CD4-positive, alpha-beta memory T cell (primary cell): ENCODE results near the gene NPAS2. TPM values are rescaled to one million over a fixed set of nuclear protein-coding genes. Genes with fewer than 3 reads are reported as not detected.
A peak's percentile ranks its signal among the peaks of the same experiment; 100 is the strongest.

Source experiments
- CTCF ChIA-PET: fragments of 350-600 bp; sonication (Branson Sonifier 250); formaldehyde crosslinking; loops from one replicate; lab custom pipeline; 2021; ENCODE audit warnings: inconsistent platforms; ENCODE audit not compliant: partially characterized antibody; lab: Charles Lee
- POLR2A ChIA-PET: fragments of 350-600 bp; sonication (Branson Sonifier 250); formaldehyde crosslinking; loops from one replicate; lab custom pipeline; 2021; ENCODE audit not compliant: partially characterized antibody; lab: Charles Lee
- DNase-seq, 5 donors: peaks; one replicate each; pipeline versions ENCODE4 v3.0.0 to v3.0.0-alpha.2; 2020 to 2022; ENCODE audit warnings: mixed read lengths in 1 of 5
- H3K27ac ChIP-seq: one replicate; pipeline ENCODE4 v1.7.0; 2013; ENCODE audit warnings: low read depth, low read length
- H3K27me3 ChIP-seq: 2 replicates; pipeline ENCODE4 v1.7.0; 2013; ENCODE audit warnings: mild to moderate bottlenecking, low read length, moderate library complexity; ENCODE audit not compliant: insufficient read depth
- H3K36me3 ChIP-seq: 2 replicates; pipeline ENCODE4 v1.7.0; 2013; ENCODE audit warnings: mild to moderate bottlenecking, low read length, moderate library complexity; ENCODE audit not compliant: insufficient read depth
- H3K4me1 ChIP-seq: 2 replicates; pipeline ENCODE4 v1.7.0; 2013; ENCODE audit warnings: mild to moderate bottlenecking, low read length, moderate library complexity; ENCODE audit not compliant: insufficient read depth
- H3K4me3 ChIP-seq, 2 donors: one replicate each; pipeline ENCODE4 v1.7.0; 2013; ENCODE audit warnings: low read length in 2 of 2, mild to moderate bottlenecking in 1 of 2
- H3K9me3 ChIP-seq, 2 donors: one replicate each; pipeline ENCODE4 v1.7.0; 2013; ENCODE audit warnings: low read length in 2 of 2, control low read depth in 1 of 2; ENCODE audit not compliant: control insufficient read depth in 1 of 2
- H3K27ac Mint-ChIP-seq, 7 donors: one replicate each; pipeline ENCODE4 v1.8.0; 2020 to 2021; ENCODE audit warnings: mixed read lengths in 7 of 7, mild to moderate bottlenecking in 6 of 7, inconsistent platforms in 3 of 7, moderate library complexity in 3 of 7
- H3K27me3 Mint-ChIP-seq, 2 donors: one replicate each; pipeline ENCODE4 v1.8.0; 2020 to 2021; ENCODE audit warnings: mixed read lengths in 2 of 2
- H3K36me3 Mint-ChIP-seq, 2 donors: one replicate each; pipeline ENCODE4 v1.8.0; 2020 to 2021; ENCODE audit warnings: mixed read lengths in 2 of 2, inconsistent platforms in 1 of 2, mild to moderate bottlenecking in 1 of 2
- H3K4me1 Mint-ChIP-seq, 4 donors: one replicate each; pipeline ENCODE4 v1.8.0; 2020 to 2021; ENCODE audit warnings: mixed read lengths in 4 of 4, mild to moderate bottlenecking in 1 of 4
- H3K4me3 Mint-ChIP-seq, 8 donors: one replicate each; pipeline ENCODE4 v1.8.0; 2020 to 2021; ENCODE audit warnings: mixed read lengths in 8 of 8, mild to moderate bottlenecking in 7 of 8, moderate library complexity in 6 of 8, inconsistent platforms in 3 of 8
- H3K9me3 Mint-ChIP-seq, 8 donors: one replicate each; pipeline ENCODE4 v1.8.0; 2020 to 2021; ENCODE audit warnings: mixed read lengths in 8 of 8, mild to moderate bottlenecking in 5 of 8, inconsistent platforms in 3 of 8, moderate library complexity in 1 of 8
- intact Hi-C: fragments of 100-400 bp; cut with micrococcal nuclease; formaldehyde crosslinking; loops from one replicate; pipeline ENCODE4 v1.15.1; 2023
- polyA plus RNA-seq, 2 donors: library from polyadenylated mRNA; unstranded; fragments of 300-500 nt; fragmentation: Illumina TruSeq; gene quantifications; one replicate each; pipeline ENCODE4 v1.2.3, GENCODE V29; 2021
- total RNA-seq, 2 experiments: library from RNA; stranded (reverse); gene quantifications; one replicate each; pipeline ENCODE4 v1.2.3, GENCODE V29; 2021

NPAS2 gene
- total and polyA plus RNA-seq, 4 experiments from 2014 or later, result 0.79 to 2.6 (median 2.1) TPM; not detected in 1

DNA sequence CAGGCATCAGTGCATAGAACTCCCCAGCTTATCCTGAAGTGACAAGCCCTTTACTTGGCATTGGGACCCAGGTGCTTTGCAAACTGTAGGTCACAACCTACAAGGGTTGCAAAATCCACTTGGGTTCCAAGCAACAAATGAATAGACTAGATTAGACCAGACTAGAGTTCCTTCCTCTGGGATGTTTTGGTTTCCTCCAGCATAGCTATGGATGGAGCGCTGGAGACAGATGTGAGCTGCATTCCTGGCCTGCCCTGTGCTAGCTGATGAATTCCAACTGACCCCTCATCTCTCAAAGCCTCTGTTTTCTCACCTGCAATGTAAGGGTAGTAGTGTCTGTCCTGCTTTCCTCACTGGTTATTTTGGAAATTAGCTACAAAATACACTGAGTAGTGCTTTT lies 86.2 kb downstream of the NPAS2 start:
- ChIA-PET POLR2A (no interaction called here), CTCF (interaction anchor here (1.2 to 2.3 kb wide), 2 partner anchors 13 to 296 kb away, joined by 5 to 7 read pairs; no protein-coding TSS in a partner anchor)
- Mint-ChIP-seq H3K27me3 (peaks cover 2 to 12% of the 10 kb centered on the region in 2 donors), H3K9me3 (peaks cover 0 to 2% (median 0%) of the 10 kb centered on the region in 8 donors), H3K27ac (no peak overlapping the region), H3K36me3 (no peaks in the 10 kb centered on the region), H3K4me1 (peaks cover 0 to 3% (median 1%) of the 10 kb centered on the region in 4 donors), H3K4me3 (no peak overlapping the region)
- no peaks in the 10 kb centered on the region for H3K27me3 ChIP-seq
- H3K27ac ChIP-seq, result no peak overlapping the region
- no peaks in the 10 kb centered on the region for H3K9me3 ChIP-seq
- intact Hi-C loops, result no loop called here
- H3K36me3 ChIP-seq, result no peaks in the 10 kb centered on the region
- no peak overlapping the region for H3K4me3 ChIP-seq
- DNase-seq, result no peak
- no peaks in the 10 kb centered on the region for H3K4me1 ChIP-seq

DNA sequence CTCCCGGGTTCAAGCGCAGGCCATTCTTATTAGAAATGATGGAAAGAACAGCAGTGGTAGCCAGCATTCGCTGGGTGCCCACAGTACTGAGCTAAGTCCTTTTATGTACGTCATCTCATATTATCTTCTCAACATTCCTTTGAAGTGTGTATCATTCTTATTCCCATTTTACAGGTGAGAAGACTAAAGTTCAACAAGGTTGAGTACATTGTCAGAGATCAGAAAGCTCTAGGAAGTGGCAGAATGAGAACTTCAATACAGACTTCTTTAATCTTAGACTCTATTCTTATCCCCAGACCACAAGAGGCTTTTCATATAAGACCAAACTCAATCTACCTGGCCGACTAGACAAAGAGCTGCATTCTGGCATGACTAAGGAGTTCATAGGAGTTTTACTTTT lies 86.7 kb downstream of the NPAS2 start:
- no peak for DNase-seq
- ChIA-PET POLR2A (no interaction called here), CTCF (interaction anchor here (1.2 to 2.3 kb wide), 2 partner anchors 13 to 297 kb away, joined by 5 to 7 read pairs; no protein-coding TSS in a partner anchor)
- intact Hi-C loops, result no loop called here
- H3K9me3 Mint-ChIP-seq, result peaks cover 0 to 2% (median 0%) of the 10 kb centered on the region in 8 donors
- no peak overlapping the region for H3K27ac Mint-ChIP-seq
- H3K27me3 Mint-ChIP-seq, result peaks cover 2 to 10% of the 10 kb centered on the region in 2 donors
- Histone ChIP-seq H3K4me3 (no peak overlapping the region), H3K36me3 (no peaks in the 10 kb centered on the region), H3K9me3 (no peaks in the 10 kb centered on the region), H3K27me3 (no peaks in the 10 kb centered on the region), H3K4me1 (no peaks in the 10 kb centered on the region), H3K27ac (no peak overlapping the region)
- peaks cover 0 to 3% (median 1%) of the 10 kb centered on the region in 4 donors for H3K4me1 Mint-ChIP-seq
- no peaks in the 10 kb centered on the region for H3K36me3 Mint-ChIP-seq
- no peak overlapping the region for H3K4me3 Mint-ChIP-seq

DNA sequence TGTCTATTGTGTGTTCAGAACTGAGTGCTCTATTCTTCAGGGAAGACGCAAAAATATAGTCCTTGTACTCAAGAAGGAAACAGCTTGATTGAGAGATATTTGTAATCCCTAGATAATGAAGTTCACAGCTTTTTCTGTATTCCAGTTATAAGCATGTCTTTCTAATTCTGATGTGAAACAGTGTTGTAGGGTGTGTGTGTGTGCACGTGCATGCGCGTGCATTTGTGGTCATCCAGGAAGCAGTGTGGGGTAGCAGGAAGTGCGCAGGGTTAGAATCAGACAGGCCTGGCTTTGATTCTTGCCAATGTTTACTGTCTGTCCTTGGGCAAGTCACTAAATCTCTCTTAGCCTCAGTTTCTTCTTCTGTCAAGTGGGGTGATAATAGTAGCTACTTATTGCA lies 87.9 kb downstream of the NPAS2 start:
- Mint-ChIP-seq H3K27ac (peak overlapping the region in 1 of 7 donors; percentile 12), H3K4me1 (peaks cover 0 to 3% (median 1%) of the 10 kb centered on the region in 4 donors), H3K36me3 (peaks cover 0 to under 1% of the 10 kb centered on the region in 2 donors), H3K27me3 (peaks cover 2 to 6% of the 10 kb centered on the region in 2 donors), H3K9me3 (no peaks in the 10 kb centered on the region), H3K4me3 (no peak overlapping the region)
- Histone ChIP-seq H3K4me3 (no peak overlapping the region), H3K36me3 (no peaks in the 10 kb centered on the region), H3K27ac (no peak overlapping the region), H3K27me3 (no peaks in the 10 kb centered on the region), H3K9me3 (no peaks in the 10 kb centered on the region), H3K4me1 (no peaks in the 10 kb centered on the region)
- POLR2A ChIA-PET, result no interaction called here
- no peak for DNase-seq
- intact Hi-C loops, result no loop called here
- CTCF ChIA-PET, result no interaction called here

- Histone ChIP-seq H3K4me1 (no peaks in the 10 kb centered on the region), H3K36me3 (no peaks in the 10 kb centered on the region), H3K27ac (no peak overlapping the region), H3K4me3 (no peak overlapping the region), H3K9me3 (no peaks in the 10 kb centered on the region), H3K27me3 (no peaks in the 10 kb centered on the region)
- no peak for DNase-seq
- H3K27me3 Mint-ChIP-seq, result peaks cover 7 to 15% of the 10 kb centered on the region in 2 donors
- POLR2A ChIA-PET, result interaction anchor here (0.6 kb wide), 1 partner anchor 7 kb away, joined by 3 read pairs; no protein-coding TSS in a partner anchor
- intact Hi-C loops, result no loop called here
- H3K4me1 Mint-ChIP-seq, result peaks cover 0 to 3% (median 1%) of the 10 kb centered on the region in 4 donors
- H3K4me3 Mint-ChIP-seq, result no peak overlapping the region
- H3K9me3 Mint-ChIP-seq, result no peaks in the 10 kb centered on the region
- peaks cover 0 to 7% of the 10 kb centered on the region in 2 donors for H3K36me3 Mint-ChIP-seq
- CTCF ChIA-PET, result no interaction called here
- no peak overlapping the region for H3K27ac Mint-ChIP-seq
These were observed 89.7 kb downstream of the NPAS2 start for GRCh38 chr2:100909534-100910081.

- Histone ChIP-seq H3K9me3 (no peaks in the 10 kb centered on the region), H3K27ac (no peak overlapping the region), H3K36me3 (no peaks in the 10 kb centered on the region), H3K4me3 (no peak overlapping the region), H3K4me1 (no peaks in the 10 kb centered on the region), H3K27me3 (no peaks in the 10 kb centered on the region)
- no peak overlapping the region for H3K4me3 Mint-ChIP-seq
- H3K27ac Mint-ChIP-seq, result no peak overlapping the region
- no peaks in the 10 kb centered on the region for H3K9me3 Mint-ChIP-seq
- H3K36me3 Mint-ChIP-seq, result peaks cover 0 to 7% of the 10 kb centered on the region in 2 donors
- intact Hi-C loops, result no loop called here
- CTCF ChIA-PET, result no interaction called here
- POLR2A ChIA-PET, result interaction anchor here (0.6 kb wide), 1 partner anchor 8 kb away, joined by 3 read pairs; no protein-coding TSS in a partner anchor
- no peak for DNase-seq
- peaks cover 9 to 15% of the 10 kb centered on the region in 2 donors for H3K27me3 Mint-ChIP-seq
- peaks cover 0 to 3% (median 1%) of the 10 kb centered on the region in 4 donors for H3K4me1 Mint-ChIP-seq
These were observed 90.2 kb downstream of the NPAS2 start for GRCh38 chr2:100910111-100910510.

- H3K4me1 ChIP-seq, result peaks cover 3% of the 10 kb centered on the region
- Mint-ChIP-seq H3K27ac (no peak overlapping the region), H3K36me3 (no peaks in the 10 kb centered on the region), H3K4me3 (no peak overlapping the region), H3K27me3 (peaks cover 1 to 3% of the 10 kb centered on the region in 2 donors), H3K9me3 (peaks cover 0 to 4% (median under 1%) of the 10 kb centered on the region in 8 donors), H3K4me1 (peaks cover 6 to 9% (median 6%) of the 10 kb centered on the region in 4 donors)
- H3K4me3 ChIP-seq, result no peak overlapping the region
- intact Hi-C loops, result no loop called here
- no peaks in the 10 kb centered on the region for H3K9me3 ChIP-seq
- no peaks in the 10 kb centered on the region for H3K36me3 ChIP-seq
- no peak overlapping the region for H3K27ac ChIP-seq
- H3K27me3 ChIP-seq, result no peaks in the 10 kb centered on the region
- POLR2A ChIA-PET, result no interaction called here
- CTCF ChIA-PET, result interaction anchor here (1.2 to 1.9 kb wide), 3 partner anchors 13 to 309 kb away, joined by 3 to 8 read pairs (median 7); no protein-coding TSS in a partner anchor
- DNase-seq, result no peak
These were observed 99.4 kb downstream of the NPAS2 start for GRCh38 chr2:100919316-100919715.

DNA sequence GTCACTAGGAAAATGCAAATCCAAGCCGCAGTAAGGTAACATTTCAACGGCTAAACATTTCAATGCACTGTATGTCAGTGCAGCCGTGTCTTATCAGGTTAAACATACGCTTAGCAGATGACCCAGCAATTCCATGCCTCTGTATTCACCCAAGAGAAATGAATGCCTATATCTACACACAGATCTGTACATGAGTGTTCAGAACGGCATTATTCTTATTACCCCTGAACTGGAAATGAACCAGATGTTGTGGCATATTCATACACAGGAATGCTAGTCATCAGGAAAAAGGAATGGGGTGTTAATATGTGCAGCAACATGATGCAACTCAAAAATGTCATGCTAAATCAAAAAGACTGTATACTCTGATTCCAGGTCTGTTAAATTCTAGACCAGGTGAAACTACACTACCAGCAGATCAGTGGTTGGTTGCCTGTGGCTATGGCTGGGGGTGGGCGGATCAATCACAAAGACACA lies 101.8 kb downstream of the NPAS2 start:
- Histone ChIP-seq H3K27ac (no peak overlapping the region), H3K9me3 (no peaks in the 10 kb centered on the region), H3K27me3 (no peaks in the 10 kb centered on the region), H3K36me3 (no peaks in the 10 kb centered on the region), H3K4me1 (peaks cover 11% of the 10 kb centered on the region), H3K4me3 (no peak overlapping the region)
- intact Hi-C loops, result no loop called here
- ChIA-PET POLR2A (no interaction called here), CTCF (no interaction called here)
- Mint-ChIP-seq H3K4me3 (no peak overlapping the region), H3K9me3 (no peaks in the 10 kb centered on the region), H3K36me3 (no peaks in the 10 kb centered on the region), H3K27me3 (peaks cover 0 to 1% of the 10 kb centered on the region in 2 donors), H3K27ac (no peak overlapping the region), H3K4me1 (peaks cover 15 to 24% (median 17%) of the 10 kb centered on the region in 4 donors)
- no peak for DNase-seq
